SK-N-MC (cell line): ENCODE data around the gene FGF11.

ENCODE experiments used
- DNase-seq: peaks from one replicate; pipeline ENCODE4 v3.0.0-alpha.2; 2011; ENCODE audit warnings: low read depth, low spot score
- H3K27ac ChIP-seq: fragments of 200-600 bp; sonication (generic); 2 replicates; pipeline ENCODE4 v1.5.1; 2016; ENCODE audit warnings: mixed run types
- H3K36me3 ChIP-seq: fragments of 200-600 bp; sonication (generic); 2 replicates; pipeline ENCODE4 v1.6.1; 2017; ENCODE audit warnings: antibody characterized with exemption, low read length, mixed read lengths; ENCODE audit not compliant: insufficient read depth
- H3K4me3 ChIP-seq: fragments of 200-600 bp; sonication (generic); 2 replicates; pipeline ENCODE4 v1.5.1; 2016
- H3K9ac ChIP-seq: fragments of 200-600 bp; sonication (generic); 2 replicates; pipeline ENCODE4 v1.8.0; 2017; ENCODE audit warnings: mixed run types, mixed read lengths; ENCODE audit not compliant: insufficient read length
- H3K9me3 ChIP-seq: fragments of 200-600 bp; sonication (generic); 2 replicates; pipeline ENCODE4 v1.6.1; 2017; ENCODE audit warnings: low read depth, mild to moderate bottlenecking, antibody characterized with exemption, low read length, moderate library complexity, mixed read lengths
- EZH2 ChIP-seq: fragments of 200-600 bp; sonication (generic); IDR thresholded peaks from one replicate; pipeline ENCODE4 v1.6.1; 2017; ENCODE audit warnings: antibody characterized with exemption
- FOXP2 ChIP-seq: optimal IDR thresholded peaks from 2 replicates; pipeline ENCODE3; 2011; ENCODE audit warnings: mild to moderate bottlenecking, moderate library complexity; ENCODE audit not compliant: insufficient read depth; ENCODE audit errors: extremely low read length, control extremely low read depth
- POLR2AphosphoS5 ChIP-seq: IDR thresholded peaks from 2 replicates; pipeline ENCODE4 v1.6.1; 2012; ENCODE audit warnings: mild to moderate bottlenecking, low read depth, low read length, borderline replicate concordance

The FGF11 gene

DNA sequence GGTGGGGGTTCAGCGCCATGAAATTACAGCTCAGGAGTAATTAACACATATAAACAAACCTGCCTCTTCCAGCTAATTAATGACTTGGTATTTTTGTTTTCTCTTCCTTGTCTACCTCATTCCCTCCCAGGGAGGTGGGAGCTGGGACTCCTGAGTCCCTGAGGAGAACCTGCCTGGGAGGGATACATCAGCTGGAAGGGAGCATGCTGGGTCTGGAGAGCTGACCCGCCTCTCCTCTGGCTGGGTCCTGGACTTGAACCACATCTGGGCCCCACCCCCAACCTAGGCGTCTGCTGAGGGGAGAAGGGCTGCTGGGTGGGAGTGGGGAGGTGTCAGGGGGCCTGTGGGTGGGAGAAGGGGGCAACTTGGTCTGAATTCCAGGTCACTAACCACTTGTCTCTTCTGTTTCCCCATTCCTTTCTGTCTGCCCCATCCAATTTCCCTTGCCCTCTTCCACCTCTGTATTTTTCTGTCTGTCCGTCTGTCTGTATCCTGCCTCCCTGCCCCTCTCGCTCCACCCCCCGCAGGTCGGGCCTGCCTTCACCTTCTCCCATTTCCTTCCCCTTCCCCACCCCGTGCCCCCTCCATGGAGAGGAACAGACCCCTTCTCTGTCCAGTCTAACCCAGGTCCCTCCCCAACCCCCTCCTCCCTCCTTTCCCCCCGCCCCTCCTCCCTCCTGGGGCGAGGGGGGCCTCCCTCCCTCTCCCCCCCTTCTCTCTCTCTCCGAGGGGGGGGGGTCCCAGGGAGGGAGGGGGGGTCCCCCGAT, 31.6 kb upstream of the FGF11 start, which contains the start of gene NLGN2:
Gene NLGN2, plus strand, starts transcription at position 361 of the 767 bp plus-strand sequence. CDS start 411 bp downstream, outside the sequence.
- H3K36me3 ChIP-seq: 0 out of 2 replicates have a peak, but pooled peaks cover 5% of the 10 kb centered on the region
- H3K4me3 ChIP-seq: no peak within 1 kb of the TSS
- no peaks in the 10 kb centered on the region for H3K9me3 ChIP-seq
- no peak for DNase-seq
- no peak for TF ChIP-seq FOXP2
- no peak for TF ChIP-seq POLR2AphosphoS5
- no peak for TF ChIP-seq EZH2
- H3K9ac ChIP-seq: no peak within 1 kb of the TSS
- H3K27ac ChIP-seq: no peak within 1 kb of the TSS

DNA sequence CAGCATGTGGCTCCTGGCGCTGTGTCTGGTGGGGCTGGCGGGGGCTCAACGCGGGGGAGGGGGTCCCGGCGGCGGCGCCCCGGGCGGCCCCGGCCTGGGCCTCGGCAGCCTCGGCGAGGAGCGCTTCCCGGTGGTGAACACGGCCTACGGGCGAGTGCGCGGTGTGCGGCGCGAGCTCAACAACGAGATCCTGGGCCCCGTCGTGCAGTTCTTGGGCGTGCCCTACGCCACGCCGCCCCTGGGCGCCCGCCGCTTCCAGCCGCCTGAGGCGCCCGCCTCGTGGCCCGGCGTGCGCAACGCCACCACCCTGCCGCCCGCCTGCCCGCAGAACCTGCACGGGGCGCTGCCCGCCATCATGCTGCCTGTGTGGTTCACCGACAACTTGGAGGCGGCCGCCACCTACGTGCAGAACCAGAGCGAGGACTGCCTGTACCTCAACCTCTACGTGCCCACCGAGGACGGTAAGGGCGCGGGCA, 31.0 kb upstream of the FGF11 start:
- Histone ChIP-seq H3K36me3 (0 out of 2 replicates have a peak, but pooled peaks cover 5% of the 10 kb centered on the region), H3K27ac (no peak overlapping the region), H3K9me3 (no peaks in the 10 kb centered on the region), H3K9ac (no peak overlapping the region), H3K4me3 (no peak overlapping the region)
- DNase-seq: no peak
- TF ChIP-seq EZH2: no peak
- no peak for TF ChIP-seq POLR2AphosphoS5
- no peak for TF ChIP-seq FOXP2

DNA sequence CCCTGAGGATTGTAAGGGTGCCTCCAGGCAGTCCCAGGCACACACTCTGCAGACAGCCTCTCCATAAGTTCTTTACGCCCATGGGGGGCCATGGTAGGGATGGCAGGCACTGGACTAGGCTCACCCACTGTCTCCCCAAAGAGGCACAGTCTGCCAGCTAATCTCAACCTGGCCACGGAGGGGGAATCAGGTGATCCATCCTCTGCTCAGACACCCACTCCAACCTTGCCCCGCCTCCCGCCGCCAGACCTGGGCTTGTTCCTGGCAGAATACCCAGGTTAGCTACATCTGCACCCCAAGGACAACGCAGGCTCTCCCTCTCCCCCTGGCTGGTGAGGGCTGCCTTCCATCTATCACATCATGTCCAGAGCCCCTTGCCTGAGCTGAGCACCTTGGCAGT, 30.4 kb upstream of the FGF11 start:
- H3K27ac ChIP-seq: no peak overlapping the region
- no peak for TF ChIP-seq EZH2
- no peak for TF ChIP-seq FOXP2
- TF ChIP-seq POLR2AphosphoS5: no peak
- DNase-seq: no peak
- no peak overlapping the region for H3K9ac ChIP-seq
- no peak overlapping the region for H3K4me3 ChIP-seq
- H3K9me3 ChIP-seq: no peaks in the 10 kb centered on the region
- 0 out of 2 replicates have a peak, but pooled peaks cover 5% of the 10 kb centered on the region for H3K36me3 ChIP-seq

DNA sequence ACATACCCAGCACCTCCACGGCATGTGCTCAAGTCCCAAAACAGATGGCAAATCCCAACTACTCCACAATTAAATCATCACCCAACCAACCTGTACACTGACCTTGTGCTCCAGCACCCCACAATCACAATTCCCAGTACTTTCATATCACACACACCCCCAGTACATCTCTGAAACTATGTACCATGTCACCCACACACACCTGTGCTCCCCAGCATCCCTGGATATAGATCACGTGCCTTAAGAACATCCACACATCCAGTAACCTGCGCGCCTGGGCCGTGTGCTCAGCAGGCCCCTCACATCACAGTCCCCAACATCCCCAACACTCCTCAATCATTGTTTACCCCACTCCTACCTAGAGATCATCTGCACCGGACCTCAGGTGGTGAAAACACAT, 29.6 kb upstream of the FGF11 start:
- no peak for TF ChIP-seq EZH2
- TF ChIP-seq POLR2AphosphoS5: no peak
- no peak for TF ChIP-seq FOXP2
- no peak for DNase-seq
- no peak overlapping the region for H3K9ac ChIP-seq
- H3K27ac ChIP-seq: no peak overlapping the region
- H3K36me3 ChIP-seq: 0 out of 2 replicates have a peak, but pooled peaks cover 5% of the 10 kb centered on the region
- no peaks in the 10 kb centered on the region for H3K9me3 ChIP-seq
- H3K4me3 ChIP-seq: no peak overlapping the region

DNA sequence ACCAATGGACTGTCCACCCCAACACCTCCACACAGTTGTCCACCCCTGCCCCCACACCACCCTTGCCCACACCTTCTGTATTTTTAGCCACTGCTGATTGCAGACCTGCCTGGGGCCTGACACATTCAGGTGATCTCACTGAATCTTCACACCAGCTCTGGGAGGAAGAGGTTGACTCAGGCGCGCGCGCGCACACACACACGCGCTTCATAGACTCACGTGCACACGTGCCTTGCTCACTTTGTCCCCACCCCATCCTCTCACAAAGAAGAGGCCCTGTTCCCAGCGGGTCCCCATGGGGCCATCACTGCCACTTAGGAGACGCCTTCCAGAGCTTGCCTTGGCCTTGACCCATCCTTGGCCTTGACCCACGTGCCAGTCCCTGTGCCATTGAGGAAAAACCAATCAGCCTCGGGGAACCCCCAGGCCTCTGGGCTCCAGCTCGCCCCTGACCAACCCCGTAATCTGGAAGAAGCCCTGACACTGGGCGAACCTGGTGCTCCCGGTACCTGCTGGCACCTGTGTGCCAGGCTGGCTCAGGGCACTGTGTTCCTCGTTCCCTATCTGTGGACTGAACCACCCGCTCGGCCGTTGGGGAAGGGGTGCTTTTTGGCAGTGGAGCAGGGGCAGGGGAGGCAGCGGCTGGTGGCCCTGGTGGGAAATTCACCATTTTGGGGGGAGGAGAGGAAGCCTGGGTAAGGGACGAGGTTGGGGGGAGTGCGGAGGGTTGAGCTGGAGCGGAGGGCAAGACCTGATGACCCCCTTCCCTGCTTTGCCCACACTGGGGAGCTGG, 28.5 kb upstream of the FGF11 start:
- Histone ChIP-seq H3K36me3 (peaks cover 5% of the 10 kb centered on the region; the same call in 1 of the 2 replicates), H3K4me3 (no peak overlapping the region), H3K27ac (no peak overlapping the region), H3K9me3 (no peaks in the 10 kb centered on the region), H3K9ac (no peak overlapping the region)
- no peak for DNase-seq
- TF ChIP-seq POLR2AphosphoS5: no peak
- TF ChIP-seq EZH2: no peak
- no peak for TF ChIP-seq FOXP2

DNA sequence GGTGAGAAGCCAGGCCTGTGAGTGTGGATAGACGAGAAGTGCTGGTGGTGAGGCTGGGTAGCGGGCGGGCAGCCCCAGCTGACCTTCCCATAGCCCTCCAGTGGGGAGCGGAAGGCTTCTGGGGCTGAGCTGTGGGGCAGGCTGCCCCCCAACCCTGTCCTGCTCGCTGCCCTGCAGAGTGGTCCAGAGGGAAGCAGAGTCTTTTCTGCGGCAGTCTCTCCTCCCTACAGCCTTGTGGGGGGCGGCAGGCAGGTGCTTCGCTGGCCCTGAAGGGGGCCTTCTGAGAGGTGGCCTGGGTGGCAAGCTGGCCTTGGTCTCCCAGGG, 27.9 kb upstream of the FGF11 start:
- no peak overlapping the region for H3K27ac ChIP-seq
- no peaks in the 10 kb centered on the region for H3K9me3 ChIP-seq
- H3K4me3 ChIP-seq: no peak overlapping the region
- no peak overlapping the region for H3K9ac ChIP-seq
- DNase-seq: no peak
- TF ChIP-seq POLR2AphosphoS5 (no peak), FOXP2 (no peak), EZH2 (no peak)
- peaks cover 5% of the 10 kb centered on the region; the same call in 1 of the 2 replicates for H3K36me3 ChIP-seq

DNA sequence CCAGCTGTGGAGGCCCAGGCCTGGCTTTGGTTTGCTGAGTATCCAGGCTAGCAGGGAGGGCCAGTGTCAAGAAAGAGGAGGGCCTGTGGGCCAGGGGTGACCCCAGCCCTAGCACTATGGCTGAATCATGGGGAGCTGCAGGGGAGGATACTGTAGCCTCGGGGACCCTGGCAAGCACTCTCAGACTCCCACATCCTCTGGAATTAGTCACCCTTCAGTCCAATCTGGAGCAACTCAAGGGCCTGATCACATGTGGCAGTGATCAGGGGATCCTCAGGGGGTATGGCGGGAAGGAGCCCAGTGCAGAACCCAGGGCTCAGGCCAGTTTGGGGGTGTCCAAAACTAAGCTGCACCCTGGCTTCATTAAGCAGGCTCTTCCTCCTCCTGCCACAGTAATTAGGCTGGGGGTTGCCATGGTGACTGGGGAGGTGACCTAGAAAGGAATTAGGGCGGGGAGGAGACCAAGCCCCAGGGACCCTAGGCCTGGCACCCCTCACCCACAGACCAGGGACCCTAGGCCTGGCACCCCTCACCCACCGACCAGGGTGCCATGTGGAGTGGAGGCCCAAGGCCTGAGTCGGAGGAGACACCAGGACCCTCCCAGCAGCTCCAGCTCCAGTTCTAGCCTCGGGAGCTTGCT, 25.8 kb upstream of the FGF11 start:
- Histone ChIP-seq H3K4me3 (no peak overlapping the region), H3K9ac (no peak overlapping the region), H3K27ac (no peak overlapping the region), H3K36me3 (peaks cover 5% of the 10 kb centered on the region; the same call in 1 of the 2 replicates), H3K9me3 (no peaks in the 10 kb centered on the region)
- TF ChIP-seq POLR2AphosphoS5 (no peak), EZH2 (no peak), FOXP2 (no peak)
- DNase-seq: no peak

DNA sequence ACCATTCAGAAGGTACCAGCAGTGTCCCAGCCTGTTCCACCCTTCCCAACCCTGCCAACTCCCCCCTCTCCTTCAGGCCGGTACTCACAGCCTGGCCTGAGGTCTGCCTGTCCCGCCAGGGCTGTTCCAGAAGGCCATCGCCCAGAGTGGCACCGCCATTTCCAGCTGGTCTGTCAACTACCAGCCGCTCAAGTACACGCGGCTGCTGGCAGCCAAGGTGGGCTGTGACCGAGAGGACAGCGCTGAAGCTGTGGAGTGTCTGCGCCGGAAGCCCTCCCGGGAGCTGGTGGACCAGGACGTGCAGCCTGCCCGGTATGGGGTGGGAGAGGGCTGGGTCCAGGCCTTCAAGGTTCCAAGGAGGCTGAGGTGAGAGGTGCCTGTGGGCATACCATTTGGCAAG, 24.5 kb upstream of the FGF11 start:
- H3K9me3 ChIP-seq: no peaks in the 10 kb centered on the region
- TF ChIP-seq POLR2AphosphoS5 (no peak), FOXP2 (no peak), EZH2 (no peak)
- H3K4me3 ChIP-seq: no peak overlapping the region
- no peak overlapping the region for H3K27ac ChIP-seq
- no peaks in the 10 kb centered on the region; the same call in 1 of the 2 replicates for H3K36me3 ChIP-seq
- H3K9ac ChIP-seq: no peak overlapping the region
- DNase-seq: no peak
